H7 (cell line): ENCODE results near the gene ABHD15. TPM values are rescaled to one million over a fixed set of nuclear protein-coding genes. Genes with fewer than 3 reads are reported as not detected.

ENCODE experiments used
- total RNA-seq: library from RNA; depleted of rRNA; stranded (reverse); fragments of >200 nt; shearing (Covaris generic); gene quantifications from 2 replicates; pipeline ENCODE4 v1.2.3, GENCODE V29; 2014; rRNA removed

The ABHD15 gene
- total RNA-seq, 1 experiment from 2014 or later, result 1.7 TPM

Other genes starting within 250 kb of the ABHD15 start
- 27.4 and 51.0 TPM in 2 replicates for gene TAOK1, start 176.7 kb downstream of the ABHD15 start, total RNA-seq
- 42.9 and 45.8 TPM in 2 replicates for gene TP53I13, start 1.7 kb upstream of the ABHD15 start, total RNA-seq
- gene GIT1, start 22.6 kb upstream of the ABHD15 start, total RNA-seq, result 40.3 and 46.1 TPM in 2 replicates
- 11.1 and 11.9 TPM in 2 replicates for gene ANKRD13B, start 26.1 kb upstream of the ABHD15 start, total RNA-seq
- gene CORO6, start 55.9 kb upstream of the ABHD15 start, total RNA-seq, result 3.9 and 6.9 TPM in 2 replicates